ENCODE measurements around the gene ZIC1. TPM values are rescaled to one million over a fixed set of nuclear protein-coding genes. Genes with fewer than 3 reads are reported as not detected.

ZIC1 gene
- total RNA-seq, 1 experiment from 2014 or later = 3.5 TPM

DNA sequence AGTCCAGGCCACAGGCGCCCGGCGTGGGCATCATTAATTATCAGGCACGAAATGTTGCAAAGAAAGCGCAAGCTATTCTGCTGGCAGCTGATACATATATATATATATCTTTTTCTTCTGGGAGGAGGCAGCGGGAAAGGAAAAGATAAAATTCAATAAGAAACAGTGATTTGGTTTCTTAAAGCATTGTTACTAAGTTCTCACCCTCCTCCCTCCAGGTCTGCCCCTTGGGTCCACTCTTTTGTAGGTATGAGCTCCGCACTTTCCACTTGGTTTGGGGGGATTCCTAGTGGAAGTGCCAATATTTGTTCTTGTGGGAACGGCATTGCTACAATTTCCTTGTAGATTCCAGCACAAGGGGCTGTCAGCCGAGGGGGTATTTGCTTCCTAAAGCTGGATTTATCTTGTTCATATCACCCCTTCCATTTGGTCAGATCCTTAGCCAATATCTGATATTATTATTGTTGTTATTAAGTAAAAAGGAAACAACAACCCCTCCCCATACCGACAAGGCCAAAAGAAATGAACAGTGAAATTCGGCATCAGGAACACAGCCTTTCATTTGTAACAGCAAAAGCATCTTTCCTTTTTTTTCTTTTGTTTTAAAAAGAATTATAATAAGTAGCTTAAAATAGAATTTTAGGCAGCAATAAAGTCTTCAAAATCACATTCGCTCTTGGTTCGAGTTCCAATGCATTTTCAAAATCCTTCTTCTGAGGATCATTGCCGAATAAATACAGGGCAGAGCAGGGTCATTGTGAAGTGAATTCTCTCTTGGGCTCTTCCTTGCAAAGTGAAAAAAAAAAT lies 15.6 kb downstream of the ZIC1 start:
- Histone ChIP-seq H3K4me3 (ENCODE audit: insufficient read depth, low read depth, low read length) (peak overlapping the region; percentile 28; the same call in 1 of the 2 replicates), H3K36me3 (replicated peaks; ENCODE audit: control insufficient read depth, insufficient read depth, low read length) (no peaks in the 10 kb centered on the region), H3K27me3 (ENCODE audit: control insufficient read depth, insufficient read depth, low read length) (peaks cover 68% of the 10 kb centered on the region)
- no peak for DNase-seq

DNA sequence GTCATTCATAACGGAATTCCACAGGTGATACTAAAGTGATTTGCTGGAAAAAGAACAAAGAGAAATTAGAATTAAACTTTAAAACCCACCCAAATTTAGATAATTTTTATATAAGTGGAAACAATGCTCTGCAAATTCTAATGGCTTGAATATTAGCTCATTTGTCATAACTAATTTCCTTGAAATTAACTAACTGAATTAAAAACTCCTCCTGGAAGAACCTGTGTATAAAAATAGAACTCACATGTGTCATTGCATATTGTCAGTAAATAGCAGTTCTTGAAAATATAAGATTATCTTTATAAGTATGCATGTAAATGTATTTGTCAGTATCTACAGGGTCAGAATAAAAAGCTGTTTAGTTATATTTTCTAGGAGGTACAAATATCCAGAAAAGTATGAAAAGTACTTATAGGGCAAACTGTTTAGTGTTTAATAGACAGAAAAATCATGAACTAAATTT lies 16.3 kb downstream of the ZIC1 start:
- no peak for DNase-seq
- Histone ChIP-seq H3K27me3 (ENCODE audit: control insufficient read depth, insufficient read depth, low read length) (peaks cover 62% of the 10 kb centered on the region), H3K4me3 (ENCODE audit: insufficient read depth, low read depth, low read length) (no peak overlapping the region), H3K36me3 (replicated peaks; ENCODE audit: control insufficient read depth, insufficient read depth, low read length) (no peaks in the 10 kb centered on the region)

DNA sequence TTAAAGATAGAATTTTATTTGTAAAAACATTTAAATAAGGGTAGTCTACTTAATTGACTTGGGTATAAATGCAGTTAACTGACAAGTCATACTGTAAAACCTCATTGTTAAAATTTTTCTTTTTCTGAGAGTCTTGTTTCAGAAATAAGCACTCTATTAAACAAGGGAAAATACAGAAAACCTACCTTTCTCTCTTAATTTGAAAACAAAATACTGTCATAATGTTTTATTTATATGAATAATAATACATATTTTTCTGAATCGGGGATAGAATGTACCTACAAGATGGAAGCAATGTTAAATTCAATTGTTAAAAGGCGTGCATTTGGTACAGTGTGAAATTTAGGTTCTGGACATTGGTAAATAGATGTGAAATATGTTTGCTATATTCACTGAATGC lies 17.8 kb downstream of the ZIC1 start:
- no peak overlapping the region for H3K4me3 ChIP-seq (ENCODE audit: insufficient read depth, low read depth, low read length)
- DNase-seq = no peak
- peaks cover 47% of the 10 kb centered on the region for H3K27me3 ChIP-seq (ENCODE audit: control insufficient read depth, insufficient read depth, low read length)
- no peaks in the 10 kb centered on the region for H3K36me3 ChIP-seq (replicated peaks; ENCODE audit: control insufficient read depth, insufficient read depth, low read length)

DNA sequence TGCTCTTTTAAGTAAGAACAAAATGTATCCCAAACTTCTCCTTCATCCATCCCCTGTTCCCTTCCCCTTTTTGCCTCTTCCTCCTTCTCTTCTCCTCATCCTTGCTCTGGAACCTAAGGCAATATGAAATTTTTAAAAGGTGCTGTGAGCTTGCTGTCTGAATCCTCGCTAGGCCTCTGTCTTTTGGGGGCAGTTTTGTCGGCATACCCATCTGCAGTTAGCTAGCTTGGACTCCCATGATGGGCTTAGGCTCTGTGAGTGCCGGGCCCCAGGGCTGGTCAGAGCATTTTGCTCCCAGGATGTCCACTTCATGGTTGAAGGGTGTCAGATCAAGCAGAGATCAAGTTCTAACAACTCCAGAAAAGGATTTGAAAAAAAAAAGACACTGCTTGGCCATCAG lies 18.6 kb downstream of the ZIC1 start:
- Histone ChIP-seq H3K36me3 (replicated peaks; ENCODE audit: control insufficient read depth, insufficient read depth, low read length) (no peaks in the 10 kb centered on the region), H3K4me3 (ENCODE audit: insufficient read depth, low read depth, low read length) (no peak overlapping the region), H3K27me3 (ENCODE audit: control insufficient read depth, insufficient read depth, low read length) (peaks cover 38% of the 10 kb centered on the region)
- no peak for DNase-seq

DNA sequence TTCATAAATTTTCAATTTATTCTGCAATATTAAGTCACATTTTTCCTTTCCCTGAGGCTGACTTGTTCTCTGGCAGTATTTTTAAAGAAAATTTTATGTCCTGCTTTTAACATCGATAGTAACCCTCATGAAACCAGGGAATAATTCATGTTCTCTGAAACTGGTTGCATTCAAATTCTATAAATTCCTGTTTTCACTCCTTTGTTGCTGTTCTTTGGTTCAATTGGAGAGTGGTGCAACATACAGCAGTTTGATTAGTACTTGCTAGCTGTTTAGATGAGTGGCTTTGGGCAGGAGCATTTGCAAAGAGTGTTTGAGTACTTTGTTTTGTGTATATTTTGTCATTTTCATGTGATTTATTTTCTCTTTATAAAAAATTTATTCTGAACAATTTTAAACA lies 19.2 kb downstream of the ZIC1 start:
- no peaks in the 10 kb centered on the region for H3K36me3 ChIP-seq (replicated peaks; ENCODE audit: control insufficient read depth, insufficient read depth, low read length)
- no peak overlapping the region for H3K4me3 ChIP-seq (ENCODE audit: insufficient read depth, low read depth, low read length)
- peaks cover 33% of the 10 kb centered on the region for H3K27me3 ChIP-seq (ENCODE audit: control insufficient read depth, insufficient read depth, low read length)
- no peak for DNase-seq

DNA sequence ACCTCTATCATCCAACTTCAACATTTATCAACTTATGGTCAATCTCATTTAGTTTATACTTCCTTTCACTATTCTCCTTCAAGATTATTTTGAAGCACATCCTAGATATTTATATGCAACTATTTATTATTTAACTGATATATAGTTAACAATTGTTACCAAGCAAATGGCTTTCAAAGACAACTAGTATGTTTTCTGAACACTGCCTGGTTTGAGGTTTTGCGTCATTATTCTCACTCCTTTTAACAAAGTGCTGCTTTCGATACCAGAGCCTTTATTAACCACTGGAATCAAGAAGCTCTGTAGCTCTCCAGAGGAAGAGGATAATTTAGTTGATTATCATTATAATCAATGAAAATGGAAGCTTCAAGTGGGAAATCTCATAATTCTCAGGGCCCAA lies 19.6 kb downstream of the ZIC1 start:
- Histone ChIP-seq H3K27me3 (ENCODE audit: control insufficient read depth, insufficient read depth, low read length) (peaks cover 28% of the 10 kb centered on the region), H3K4me3 (ENCODE audit: insufficient read depth, low read depth, low read length) (no peak overlapping the region)

DNA sequence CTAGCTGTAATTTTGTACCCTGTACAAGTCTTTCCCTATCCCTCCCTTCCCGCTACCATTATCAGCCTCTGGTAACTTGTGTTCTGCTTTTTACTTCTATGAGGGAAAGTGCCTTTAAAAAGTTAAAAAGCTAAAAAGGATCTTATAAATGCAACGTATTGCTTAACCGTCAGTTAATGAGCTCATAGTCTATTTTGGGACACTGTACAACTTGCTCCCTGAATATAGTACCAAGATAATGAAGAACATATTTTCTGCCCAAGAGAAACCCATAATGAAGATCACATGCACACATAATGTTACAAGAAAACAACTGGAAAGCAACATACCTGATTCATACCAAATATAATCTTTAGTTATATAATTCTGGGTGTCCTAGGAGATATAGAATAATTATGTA lies 22.6 kb downstream of the ZIC1 start:
- H3K27me3 ChIP-seq (ENCODE audit: control insufficient read depth, insufficient read depth, low read length) = no peaks in the 10 kb centered on the region
- H3K4me3 ChIP-seq (ENCODE audit: insufficient read depth, low read depth, low read length) = no peak overlapping the region
- no peak for DNase-seq
- H3K36me3 ChIP-seq (replicated peaks; ENCODE audit: control insufficient read depth, insufficient read depth, low read length) = no peaks in the 10 kb centered on the region

More for the DNA sequence above, 19.6 kb downstream of the ZIC1 start:
- no peak for DNase-seq
- H3K36me3 ChIP-seq (replicated peaks; ENCODE audit: control insufficient read depth, insufficient read depth, low read length) = no peaks in the 10 kb centered on the region

DNA sequence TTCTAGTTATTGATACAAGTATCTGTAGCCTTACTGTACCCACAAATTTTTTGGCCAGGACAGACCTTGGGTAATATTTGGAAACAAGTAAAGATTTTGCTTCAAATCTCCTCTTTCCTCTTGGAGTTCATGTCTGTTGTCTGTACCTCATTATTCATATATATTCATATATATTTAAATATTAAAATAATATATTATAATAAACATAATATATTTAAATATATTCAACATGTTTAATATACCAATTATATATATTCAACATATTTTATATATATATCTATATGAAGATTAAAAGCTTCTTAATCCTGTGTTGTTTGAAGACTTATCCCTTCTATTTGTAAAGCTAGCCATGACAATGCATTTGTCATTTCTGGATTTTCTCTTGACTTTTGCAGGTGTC lies 38.1 kb downstream of the ZIC1 start:
- Histone ChIP-seq H3K27me3 (ENCODE audit: control insufficient read depth, insufficient read depth, low read length) (no peaks in the 10 kb centered on the region), H3K36me3 (replicated peaks; ENCODE audit: control insufficient read depth, insufficient read depth, low read length) (no peaks in the 10 kb centered on the region), H3K4me3 (ENCODE audit: insufficient read depth, low read depth, low read length) (no peak overlapping the region)
- no peak for DNase-seq

DNA sequence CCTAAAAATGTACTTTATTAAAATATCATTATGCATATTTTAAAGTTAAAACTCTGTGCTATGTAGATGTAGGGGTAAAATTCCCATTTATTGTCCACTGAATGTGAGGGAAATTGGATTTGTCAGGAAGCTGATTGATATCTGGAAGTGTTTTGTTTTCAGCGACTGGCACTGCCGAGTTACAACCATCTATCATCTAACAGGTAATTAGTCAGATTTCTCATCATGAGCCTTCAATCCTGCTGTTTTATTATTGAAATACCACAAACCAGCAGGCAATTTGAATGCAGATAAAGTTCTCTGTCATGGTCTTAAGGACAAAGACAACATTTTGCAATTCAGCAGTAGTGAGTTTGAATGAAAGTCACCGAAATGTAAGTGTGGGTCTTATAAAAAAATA lies 40.5 kb downstream of the ZIC1 start:
- no peak overlapping the region for H3K4me3 ChIP-seq (ENCODE audit: insufficient read depth, low read depth, low read length)
- H3K27me3 ChIP-seq (ENCODE audit: control insufficient read depth, insufficient read depth, low read length) = no peaks in the 10 kb centered on the region
- DNase-seq = peak; percentile 4
- H3K36me3 ChIP-seq (replicated peaks; ENCODE audit: control insufficient read depth, insufficient read depth, low read length) = no peaks in the 10 kb centered on the region

DNA sequence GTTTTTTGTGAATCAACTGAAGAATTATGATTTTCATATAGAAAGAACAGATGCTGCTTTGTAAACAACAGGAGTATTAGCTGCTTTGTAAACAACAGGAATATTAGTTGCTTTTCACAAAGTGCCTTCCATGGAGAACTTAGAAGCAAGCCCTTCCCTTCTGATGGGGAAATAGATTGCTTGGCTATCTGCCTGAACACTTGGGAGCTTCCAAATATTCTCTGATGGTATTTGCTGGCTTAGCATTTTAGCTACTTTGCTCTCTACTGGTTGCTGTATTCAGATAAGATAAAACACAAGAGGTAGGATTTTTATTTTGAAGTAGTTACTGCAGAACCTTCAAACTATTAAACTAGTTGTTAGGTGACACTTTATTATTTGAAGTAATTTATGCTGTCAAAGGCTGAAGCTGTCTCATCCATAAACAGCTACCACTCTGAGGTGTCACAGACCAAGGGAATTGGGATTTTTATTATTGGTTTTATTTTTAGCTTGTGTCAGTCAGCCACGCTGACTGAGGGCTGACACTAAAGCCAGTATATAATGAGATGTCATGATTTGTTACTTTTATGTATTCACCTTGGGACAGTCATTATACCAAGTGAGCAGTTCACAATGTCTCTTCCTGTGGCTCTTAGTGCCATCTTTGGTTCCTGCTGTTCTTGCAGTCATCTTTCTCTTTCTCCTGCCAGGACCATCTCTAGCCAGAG lies 50.0 kb downstream of the ZIC1 start:
- DNase-seq = no peak
- H3K27me3 ChIP-seq (ENCODE audit: control insufficient read depth, insufficient read depth, low read length) = no peaks in the 10 kb centered on the region
- no peaks in the 10 kb centered on the region for H3K36me3 ChIP-seq (replicated peaks; ENCODE audit: control insufficient read depth, insufficient read depth, low read length)
- no peak overlapping the region for H3K4me3 ChIP-seq (ENCODE audit: insufficient read depth, low read depth, low read length)

DNA sequence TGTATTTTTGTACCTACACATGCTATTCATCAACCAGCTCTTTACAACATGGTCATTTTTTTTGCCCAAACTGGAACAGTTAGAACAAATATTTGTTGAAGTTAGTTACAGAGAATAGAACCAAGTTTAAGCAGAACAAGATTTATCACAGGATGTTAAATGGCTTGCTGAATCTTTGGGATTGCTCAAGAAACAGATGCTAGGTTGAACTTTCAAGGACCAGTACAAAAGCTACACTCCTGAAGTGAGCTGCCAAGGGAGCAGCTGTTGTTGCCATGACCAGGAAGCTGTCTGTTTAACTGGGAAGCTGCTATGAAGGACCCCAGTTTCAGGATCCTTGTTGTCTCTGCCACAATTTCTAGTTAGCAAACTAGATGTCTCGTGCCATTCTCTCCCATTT lies 53.7 kb downstream of the ZIC1 start:
- H3K27me3 ChIP-seq (ENCODE audit: control insufficient read depth, insufficient read depth, low read length) = no peaks in the 10 kb centered on the region
- no peaks in the 10 kb centered on the region for H3K36me3 ChIP-seq (replicated peaks; ENCODE audit: control insufficient read depth, insufficient read depth, low read length)
- DNase-seq = no peak

More for the DNA sequence above, 53.7 kb downstream of the ZIC1 start:
- H3K4me3 ChIP-seq (ENCODE audit: insufficient read depth, low read depth, low read length) = no peak overlapping the region

Other genes starting within 250 kb of the ZIC1 start
- gene ZIC4, start 2.8 kb upstream of the ZIC1 start, total RNA-seq (2014; rRNA removed; shearing (Covaris generic)) = 0.59 TPM in 1 of 2 replicates, not detected in the other

All from H7 (cell line).